Suprapubic skin (tissue), 4 donors: ENCODE measurements around the gene IYD.

Source experiments
- EP300 ChIP-seq: sonication (generic); formaldehyde crosslinking; IDR thresholded peaks from one replicate; pipeline ENCODE4 v1.6.1; 2017; ENCODE audit warnings: antibody characterized with exemption
- POLR2A ChIP-seq, 2 donors: fragments of 450-650 bp; IDR thresholded peaks; one replicate each; pipeline ENCODE4 v1.6.1; 2017; ENCODE audit warnings: antibody characterized with exemption in 2 of 2, mild to moderate bottlenecking in 2 of 2, moderate library complexity in 2 of 2
- POLR2AphosphoS5 ChIP-seq, 3 donors: sonication (generic); formaldehyde crosslinking; IDR thresholded peaks; one replicate each; pipeline ENCODE4 v1.6.1; 2017; ENCODE audit warnings: antibody characterized with exemption in 3 of 3
- TF ChIP-seq, protein P1 (sequence below), 2 donors: fragments of 200-600 bp in 1 of 2; fragments of 450-650 bp in 1 of 2; sonication (generic) in 1 of 2; IDR thresholded peaks; one replicate each; pipeline ENCODE4 v1.5.1; 2016 to 2019; ENCODE audit warnings: antibody characterized with exemption in 2 of 2, mild to moderate bottlenecking in 1 of 2, moderate library complexity in 1 of 2

- TF ChIP-seq POLR2AphosphoS5 (IDR thresholded peaks at IDR 0.05) (no peak), POLR2A (IDR thresholded peaks at IDR 0.05) (no peak), EP300 (no peak)
- TF ChIP-seq, protein P1, sequence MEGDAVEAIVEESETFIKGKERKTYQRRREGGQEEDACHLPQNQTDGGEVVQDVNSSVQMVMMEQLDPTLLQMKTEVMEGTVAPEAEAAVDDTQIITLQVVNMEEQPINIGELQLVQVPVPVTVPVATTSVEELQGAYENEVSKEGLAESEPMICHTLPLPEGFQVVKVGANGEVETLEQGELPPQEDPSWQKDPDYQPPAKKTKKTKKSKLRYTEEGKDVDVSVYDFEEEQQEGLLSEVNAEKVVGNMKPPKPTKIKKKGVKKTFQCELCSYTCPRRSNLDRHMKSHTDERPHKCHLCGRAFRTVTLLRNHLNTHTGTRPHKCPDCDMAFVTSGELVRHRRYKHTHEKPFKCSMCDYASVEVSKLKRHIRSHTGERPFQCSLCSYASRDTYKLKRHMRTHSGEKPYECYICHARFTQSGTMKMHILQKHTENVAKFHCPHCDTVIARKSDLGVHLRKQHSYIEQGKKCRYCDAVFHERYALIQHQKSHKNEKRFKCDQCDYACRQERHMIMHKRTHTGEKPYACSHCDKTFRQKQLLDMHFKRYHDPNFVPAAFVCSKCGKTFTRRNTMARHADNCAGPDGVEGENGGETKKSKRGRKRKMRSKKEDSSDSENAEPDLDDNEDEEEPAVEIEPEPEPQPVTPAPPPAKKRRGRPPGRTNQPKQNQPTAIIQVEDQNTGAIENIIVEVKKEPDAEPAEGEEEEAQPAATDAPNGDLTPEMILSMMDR (IDR thresholded peaks at IDR 0.05) = no peak
Observed at GRCh38 chr6:150410906-150411305, 42.1 kb downstream of the IYD start.
